Esophagus muscularis mucosa (tissue), 3 donors: ENCODE results near the gene UTS2B.

ENCODE experiments used
- CTCF ChIP-seq, 3 experiments: fragments of 200-600 bp in 2 of 3; fragments of 450-650 bp in 1 of 3; sonication (generic) in 2 of 3; IDR thresholded peaks; one replicate each; pipeline ENCODE4 v1.5.1; 2017 to 2019; ENCODE audit warnings: antibody characterized with exemption in 3 of 3, mild to moderate bottlenecking in 2 of 3, moderate library complexity in 1 of 3
- POLR2A ChIP-seq: fragments of 450-650 bp; IDR thresholded peaks from one replicate; pipeline ENCODE4 v1.6.1; 2017; ENCODE audit warnings: antibody characterized with exemption, moderate library complexity, mild to moderate bottlenecking, low read depth
- POLR2AphosphoS5 ChIP-seq, 2 donors: sonication (generic); formaldehyde crosslinking; IDR thresholded peaks; one replicate each; pipeline ENCODE4 v1.6.1; 2017; ENCODE audit warnings: antibody characterized with exemption in 2 of 2

GRCh38 chr3:191280111-191280510, 50.2 kb downstream of the UTS2B start:
- no peak for TF ChIP-seq CTCF (IDR thresholded peaks at IDR 0.05)
- no peak for TF ChIP-seq POLR2A
- no peak for TF ChIP-seq POLR2AphosphoS5 (IDR thresholded peaks at IDR 0.05)
